ENCODE results near the gene SLC18A3.

GRCh38 chr10:49649936-49650723 lies 40.0 kb downstream of the SLC18A3 start:
- TF ChIP-seq, protein P1, sequence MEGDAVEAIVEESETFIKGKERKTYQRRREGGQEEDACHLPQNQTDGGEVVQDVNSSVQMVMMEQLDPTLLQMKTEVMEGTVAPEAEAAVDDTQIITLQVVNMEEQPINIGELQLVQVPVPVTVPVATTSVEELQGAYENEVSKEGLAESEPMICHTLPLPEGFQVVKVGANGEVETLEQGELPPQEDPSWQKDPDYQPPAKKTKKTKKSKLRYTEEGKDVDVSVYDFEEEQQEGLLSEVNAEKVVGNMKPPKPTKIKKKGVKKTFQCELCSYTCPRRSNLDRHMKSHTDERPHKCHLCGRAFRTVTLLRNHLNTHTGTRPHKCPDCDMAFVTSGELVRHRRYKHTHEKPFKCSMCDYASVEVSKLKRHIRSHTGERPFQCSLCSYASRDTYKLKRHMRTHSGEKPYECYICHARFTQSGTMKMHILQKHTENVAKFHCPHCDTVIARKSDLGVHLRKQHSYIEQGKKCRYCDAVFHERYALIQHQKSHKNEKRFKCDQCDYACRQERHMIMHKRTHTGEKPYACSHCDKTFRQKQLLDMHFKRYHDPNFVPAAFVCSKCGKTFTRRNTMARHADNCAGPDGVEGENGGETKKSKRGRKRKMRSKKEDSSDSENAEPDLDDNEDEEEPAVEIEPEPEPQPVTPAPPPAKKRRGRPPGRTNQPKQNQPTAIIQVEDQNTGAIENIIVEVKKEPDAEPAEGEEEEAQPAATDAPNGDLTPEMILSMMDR (IDR thresholded peaks at IDR 0.05; ENCODE audit: low read length): no peak
- no peak for TF ChIP-seq EZH2 (IDR thresholded peaks at IDR 0.05; ENCODE audit: borderline replicate concordance, low read length)
